Central memory CD8-positive, alpha-beta T cell (primary cell): ENCODE results near the gene SHROOM3.

Experiments used
- ATAC-seq: fragments of 150-1000 bp; cut with Tn5 transposase; replicated peaks from 2 replicates; pipeline ENCODE4 v1.10.0; 2022; ENCODE audit warnings: mild to moderate bottlenecking, moderate FRiP score, moderate number of reproducible peaks; ENCODE audit not compliant: poor library complexity, severe bottlenecking; ENCODE audit errors: extremely low read depth
- DNase-seq, 2 donors: peaks; one replicate each; pipeline ENCODE4 v3.0.0; 2021; ENCODE audit warnings: low spot score in 2 of 2
- H3K27ac Mint-ChIP-seq: one replicate; pipeline ENCODE4 v1.8.0; 2022; ENCODE audit warnings: low read depth, mild to moderate bottlenecking, moderate library complexity, mixed read lengths
- H3K27me3 Mint-ChIP-seq: one replicate; pipeline ENCODE4 v1.8.0; 2022; ENCODE audit warnings: mixed read lengths
- H3K36me3 Mint-ChIP-seq: one replicate; pipeline ENCODE4 v1.8.0; 2022; ENCODE audit warnings: mild to moderate bottlenecking, moderate library complexity, mixed read lengths; ENCODE audit not compliant: insufficient read depth
- H3K4me1 Mint-ChIP-seq: one replicate; pipeline ENCODE4 v1.8.0; 2022; ENCODE audit warnings: mixed read lengths
- H3K4me3 Mint-ChIP-seq: one replicate; pipeline ENCODE4 v1.8.0; 2022; ENCODE audit warnings: mild to moderate bottlenecking, moderate library complexity, mixed read lengths
- H3K9me3 Mint-ChIP-seq: one replicate; pipeline ENCODE4 v1.8.0; 2022; ENCODE audit warnings: mixed read lengths

Gene SHROOM3

DNA sequence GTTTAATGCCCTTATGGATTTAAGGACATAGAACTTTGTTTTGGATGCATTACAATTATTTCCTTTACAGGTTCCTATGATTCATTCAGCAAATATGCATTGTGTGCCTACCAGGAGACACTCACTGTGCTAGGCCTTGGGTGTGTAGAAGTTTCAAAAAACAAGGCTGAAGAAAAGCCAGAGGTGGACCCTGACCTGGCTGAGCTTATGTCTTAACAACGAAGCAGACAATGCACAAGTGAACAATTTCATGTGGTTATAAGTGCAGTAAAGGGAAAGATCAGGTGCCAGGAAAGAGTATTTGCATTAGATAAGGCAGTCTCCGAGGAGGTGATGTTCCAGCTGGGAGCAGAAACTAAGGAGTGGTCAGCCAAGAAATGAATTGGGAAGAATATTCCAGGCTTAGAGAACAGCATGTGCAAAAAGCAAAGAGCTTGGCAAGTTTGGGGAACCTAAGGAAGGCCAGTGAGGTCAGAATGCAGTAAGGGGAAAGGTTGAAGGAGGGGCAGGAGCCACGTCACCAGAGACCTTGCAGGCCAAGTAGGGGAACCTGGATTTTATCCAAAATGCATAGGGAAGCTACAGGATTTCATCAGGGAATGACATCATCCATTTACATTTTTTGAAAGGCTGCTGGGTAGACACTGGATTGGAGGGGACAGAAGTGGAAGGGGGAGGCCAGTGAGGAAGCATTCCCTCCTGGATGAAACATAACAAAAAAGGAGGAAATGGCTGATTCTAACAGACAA, 269.3 kb downstream of the SHROOM3 start:
- H3K4me3 Mint-ChIP-seq: no peak overlapping the region
- no peak for ATAC-seq
- peaks cover 2% of the 10 kb centered on the region for H3K36me3 Mint-ChIP-seq
- H3K4me1 Mint-ChIP-seq: no peaks in the 10 kb centered on the region
- H3K27me3 Mint-ChIP-seq: peaks cover 51% of the 10 kb centered on the region
- no peak overlapping the region for H3K27ac Mint-ChIP-seq
- no peaks in the 10 kb centered on the region for H3K9me3 Mint-ChIP-seq
- no peak for DNase-seq

DNA sequence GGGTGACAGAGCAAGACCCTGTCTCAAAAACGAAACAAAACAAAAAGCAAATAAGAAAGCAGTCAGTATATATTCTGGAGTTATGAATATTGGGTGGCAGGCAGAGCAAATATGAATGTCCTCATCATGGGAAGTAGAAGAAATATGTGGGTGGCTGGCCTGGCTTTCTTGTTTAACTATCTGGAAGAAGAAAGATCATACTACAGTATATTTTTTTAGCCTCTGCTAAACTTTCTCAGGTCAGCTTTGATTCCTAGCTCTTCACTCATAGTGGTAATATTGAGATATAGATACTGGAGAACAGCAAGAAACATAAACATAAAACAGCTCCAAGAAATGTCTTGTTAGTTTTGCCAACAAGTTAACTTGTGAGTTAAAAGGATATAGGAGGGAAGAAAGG, 270.4 kb downstream of the SHROOM3 start:
- Mint-ChIP-seq H3K4me3 (no peak overlapping the region), H3K27me3 (peaks cover 50% of the 10 kb centered on the region), H3K9me3 (no peaks in the 10 kb centered on the region), H3K4me1 (no peaks in the 10 kb centered on the region), H3K36me3 (peaks cover 2% of the 10 kb centered on the region), H3K27ac (no peak overlapping the region)
- ATAC-seq: no peak
- DNase-seq: no peak

DNA sequence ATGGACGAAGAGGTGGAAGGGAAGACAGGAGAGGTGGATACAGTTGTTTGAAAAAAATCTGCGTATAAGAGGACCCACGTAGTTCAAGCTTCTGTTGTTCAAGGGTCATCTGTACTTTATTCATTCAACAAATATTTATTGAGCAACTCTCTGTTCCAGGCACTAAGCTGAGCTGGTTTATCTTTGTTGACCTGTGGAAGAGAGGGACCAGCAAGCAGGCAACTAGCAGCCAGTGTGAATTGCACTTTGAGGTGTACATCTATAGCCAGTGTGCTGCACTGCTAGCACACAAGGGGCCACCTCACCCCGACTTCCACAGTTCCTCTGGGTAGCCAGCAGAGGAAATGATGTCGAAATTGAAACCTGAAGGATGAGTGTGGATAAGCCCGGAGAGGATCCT, 271.6 kb downstream of the SHROOM3 start:
- Mint-ChIP-seq H3K36me3 (peaks cover 2% of the 10 kb centered on the region), H3K9me3 (no peaks in the 10 kb centered on the region), H3K27me3 (peaks cover 50% of the 10 kb centered on the region), H3K4me1 (no peaks in the 10 kb centered on the region), H3K4me3 (no peak overlapping the region), H3K27ac (no peak overlapping the region)
- no peak for DNase-seq
- no peak for ATAC-seq

GRCh38 chr4:76708971-76709771, 274.1 kb downstream of the SHROOM3 start:
- no peak overlapping the region for H3K27ac Mint-ChIP-seq
- H3K4me3 Mint-ChIP-seq: no peak overlapping the region
- DNase-seq (no peak), ATAC-seq (no peak)
- H3K4me1 Mint-ChIP-seq: no peaks in the 10 kb centered on the region
- H3K9me3 Mint-ChIP-seq: no peaks in the 10 kb centered on the region
- H3K36me3 Mint-ChIP-seq: peaks cover 2% of the 10 kb centered on the region
- peaks cover 45% of the 10 kb centered on the region for H3K27me3 Mint-ChIP-seq

GRCh38 chr4:76709772-76710090, 274.7 kb downstream of the SHROOM3 start:
- ATAC-seq: no peak
- no peak for DNase-seq
- Mint-ChIP-seq H3K36me3 (peaks cover 2% of the 10 kb centered on the region), H3K4me3 (no peak overlapping the region), H3K27me3 (peaks cover 39% of the 10 kb centered on the region), H3K4me1 (no peaks in the 10 kb centered on the region), H3K27ac (no peak overlapping the region), H3K9me3 (no peaks in the 10 kb centered on the region)

- Mint-ChIP-seq H3K4me3 (no peak overlapping the region), H3K36me3 (no peaks in the 10 kb centered on the region), H3K27ac (no peak overlapping the region), H3K9me3 (no peaks in the 10 kb centered on the region), H3K27me3 (peaks cover 21% of the 10 kb centered on the region), H3K4me1 (no peaks in the 10 kb centered on the region)
- ATAC-seq (no peak), DNase-seq (no peak)
Measured at GRCh38 chr4:76712564-76712963, 277.5 kb downstream of the SHROOM3 start.

GRCh38 chr4:76714226-76714625, 279.2 kb downstream of the SHROOM3 start:
- no peaks in the 10 kb centered on the region for H3K4me1 Mint-ChIP-seq
- no peaks in the 10 kb centered on the region for H3K9me3 Mint-ChIP-seq
- H3K27me3 Mint-ChIP-seq: peaks cover 18% of the 10 kb centered on the region
- H3K36me3 Mint-ChIP-seq: no peaks in the 10 kb centered on the region
- H3K4me3 Mint-ChIP-seq: no peak overlapping the region
- ATAC-seq (no peak), DNase-seq (no peak)
- H3K27ac Mint-ChIP-seq: no peak overlapping the region

DNA sequence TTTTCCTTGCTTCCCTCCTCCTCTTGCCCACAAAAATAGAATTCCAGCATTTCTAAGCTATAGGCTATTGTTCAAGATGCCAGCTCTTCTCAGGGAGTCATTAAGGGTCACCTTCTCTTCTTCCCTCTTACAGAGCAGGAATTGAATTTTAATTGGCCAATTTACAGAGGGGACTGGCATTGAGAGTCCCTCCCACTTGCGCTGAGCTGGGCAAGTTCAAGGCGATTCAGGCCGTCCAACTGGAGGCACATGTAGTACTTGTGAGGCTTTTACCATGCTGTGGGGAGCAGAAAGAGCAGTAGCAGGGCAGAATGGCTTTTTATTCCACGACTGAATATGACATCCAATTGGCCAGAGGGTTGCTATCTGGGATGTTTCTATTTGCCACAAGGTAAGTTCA, 281.0 kb downstream of the SHROOM3 start:
- no peak overlapping the region for H3K27ac Mint-ChIP-seq
- DNase-seq (no peak), ATAC-seq (no peak)
- H3K27me3 Mint-ChIP-seq: peaks cover 28% of the 10 kb centered on the region
- no peak overlapping the region for H3K4me3 Mint-ChIP-seq
- no peaks in the 10 kb centered on the region for H3K36me3 Mint-ChIP-seq
- H3K9me3 Mint-ChIP-seq: no peaks in the 10 kb centered on the region
- H3K4me1 Mint-ChIP-seq: no peaks in the 10 kb centered on the region

- no peak for ATAC-seq
Measured at GRCh38 chr4:76716658-76717057, 281.6 kb downstream of the SHROOM3 start.

GRCh38 chr4:76717431-76717830, 282.4 kb downstream of the SHROOM3 start:
- Mint-ChIP-seq H3K27ac (no peak overlapping the region), H3K4me1 (no peaks in the 10 kb centered on the region), H3K9me3 (no peaks in the 10 kb centered on the region), H3K27me3 (peaks cover 40% of the 10 kb centered on the region), H3K36me3 (no peaks in the 10 kb centered on the region), H3K4me3 (no peak overlapping the region)
- no peak for DNase-seq
- ATAC-seq: no peak

More at GRCh38 chr4:76716658-76717057, 281.6 kb downstream of the SHROOM3 start:
- Mint-ChIP-seq H3K27me3 (peaks cover 34% of the 10 kb centered on the region), H3K9me3 (no peaks in the 10 kb centered on the region), H3K4me3 (no peak overlapping the region), H3K27ac (no peak overlapping the region), H3K36me3 (no peaks in the 10 kb centered on the region), H3K4me1 (no peaks in the 10 kb centered on the region)
- no peak for DNase-seq

- Mint-ChIP-seq H3K9me3 (no peaks in the 10 kb centered on the region), H3K4me3 (no peak overlapping the region), H3K27me3 (peaks cover 40% of the 10 kb centered on the region), H3K36me3 (no peaks in the 10 kb centered on the region), H3K27ac (no peak overlapping the region), H3K4me1 (no peaks in the 10 kb centered on the region)
- ATAC-seq (no peak), DNase-seq (no peak)
Measured at GRCh38 chr4:76718021-76718420, 283.0 kb downstream of the SHROOM3 start.

- no peaks in the 10 kb centered on the region for H3K36me3 Mint-ChIP-seq
- DNase-seq (no peak), ATAC-seq (no peak)
- H3K27ac Mint-ChIP-seq: no peak overlapping the region
- H3K4me1 Mint-ChIP-seq: no peaks in the 10 kb centered on the region
- H3K9me3 Mint-ChIP-seq: no peaks in the 10 kb centered on the region
- no peak overlapping the region for H3K4me3 Mint-ChIP-seq
- peaks cover 40% of the 10 kb centered on the region for H3K27me3 Mint-ChIP-seq
Measured at GRCh38 chr4:76718831-76719230, 283.8 kb downstream of the SHROOM3 start.

DNA sequence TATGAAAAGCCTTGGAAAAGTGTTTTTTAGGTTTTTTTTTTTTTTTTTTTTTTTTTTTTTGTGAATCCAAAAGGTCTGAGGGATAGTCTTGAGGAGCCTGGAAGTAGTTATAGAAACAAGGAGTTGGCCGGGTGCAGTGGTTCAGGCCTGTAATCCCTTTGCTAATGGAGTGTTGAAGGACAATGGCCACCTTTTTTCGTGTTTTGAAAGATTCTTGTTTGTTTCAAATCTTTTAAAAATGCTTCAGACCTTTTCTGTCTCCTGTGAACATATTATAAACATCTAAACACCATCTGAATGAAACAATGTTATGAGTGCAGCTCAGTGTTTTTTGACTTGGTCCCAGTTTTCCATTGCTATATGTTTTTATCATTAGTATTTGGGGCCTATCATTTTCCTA, 285.1 kb downstream of the SHROOM3 start:
- no peak overlapping the region for H3K4me3 Mint-ChIP-seq
- peaks cover 45% of the 10 kb centered on the region for H3K27me3 Mint-ChIP-seq
- no peak overlapping the region for H3K27ac Mint-ChIP-seq
- ATAC-seq: no peak
- H3K4me1 Mint-ChIP-seq: no peaks in the 10 kb centered on the region
- H3K36me3 Mint-ChIP-seq: no peaks in the 10 kb centered on the region
- DNase-seq: no peak
- H3K9me3 Mint-ChIP-seq: no peaks in the 10 kb centered on the region
